HepG2 (cell line): Measurements from ENCODE around the gene ERMARD. TPM values are rescaled to one million over a fixed set of nuclear protein-coding genes. Genes with fewer than 3 reads are reported as not detected.

ENCODE experiments used
- ATAC-seq: fragments of 200-7000 bp; cut with Tn5 transposase; 3 replicates; pipeline ENCODE4 v1.9.1; 2020; ENCODE audit warnings: mild to moderate bottlenecking, moderate library complexity
- BruUV-seq: library from RNA; stranded (reverse); fragments of 400-500 nt; replicated peaks from 2 replicates; lab custom pipeline; 2021; lab: Mats Ljungman, UMichigan
- CTCF ChIA-PET: fragments of 300-600 bp; formaldehyde crosslinking; extraction: SDS; loops from one replicate; lab custom pipeline; 2021; ENCODE audit warnings: low total read pairs, inconsistent platforms, low intra/inter-chr PET ratio; lab: Yijun Ruan, JAX
- POLR2A ChIA-PET: fragments of 350-600 bp; sonication (Branson Sonifier 250); formaldehyde crosslinking; loops from one replicate; lab custom pipeline; 2020; ENCODE audit warnings: antibody characterized with exemption, inconsistent platforms; lab: Yijun Ruan, JAX
- DNase-seq: peaks from one replicate; pipeline ENCODE4 v3.0.0-alpha.2; 2015; ENCODE audit warnings: low spot score
- FAIRE-seq: peaks from 3 replicates; lab custom pipeline; 2011; peaks lifted over from hg19 to GRCh38; lab: Jason Lieb, UNC
- H2AFZ ChIP-seq: one replicate; pipeline ENCODE4 v1.6.1; 2011; ENCODE audit warnings: low read length, inconsistent platforms
- H3K27ac ChIP-seq: fragments of 300-600 bp; 3 replicates; pipeline ENCODE4 v1.8.0; 2011; ENCODE audit warnings: mixed run types, mild to moderate bottlenecking, mixed read lengths, low read length, inconsistent platforms; ENCODE audit not compliant: insufficient read depth; ENCODE audit errors: extremely low read length
- H3K27me3 ChIP-seq, 2 experiments: fragments of 200-600 bp in 1 of 2; 2 replicates in 1 of 2; 3 replicates in 1 of 2; pipeline versions ENCODE4 v1.6.0 to v1.8.0; 2011; ENCODE audit warnings: low read length in 2 of 2, mild to moderate bottlenecking in 2 of 2, moderate library complexity in 2 of 2, inconsistent platforms in 1 of 2; ENCODE audit not compliant: insufficient read depth in 2 of 2, control insufficient read depth in 1 of 2
- H3K36me3 ChIP-seq, 2 experiments: fragments of 200-600 bp in 1 of 2; replicated peaks in 1 of 2; 2 replicates in 1 of 2; 3 replicates in 1 of 2; pipeline versions ENCODE4 v1.5.1 to v1.8.0; 2011; ENCODE audit warnings: low read length in 2 of 2, inconsistent platforms in 1 of 2; ENCODE audit not compliant: insufficient read depth in 2 of 2, control insufficient read depth in 1 of 2
- H3K4me1 ChIP-seq: 2 replicates; pipeline ENCODE4 v1.5.1; 2012; ENCODE audit warnings: low read length, inconsistent platforms; ENCODE audit not compliant: insufficient read depth
- H3K4me2 ChIP-seq: 2 replicates; pipeline ENCODE4 v1.6.0; 2011; ENCODE audit warnings: low read depth, low read length, inconsistent platforms
- H3K4me3 ChIP-seq, 3 experiments: fragments of 200-600 bp in 1 of 3; sonication (generic), shearing (Covaris generic) in 1 of 3; replicated peaks in 1 of 3; 2 replicates each; pipeline ENCODE4 v1.5.1; 2011 to 2016; ENCODE audit warnings: low read length in 3 of 3, inconsistent platforms in 2 of 3, low read depth in 2 of 3, mild to moderate bottlenecking in 2 of 3, control low read depth in 1 of 3, mixed read lengths in 1 of 3; ENCODE audit not compliant: insufficient read depth in 1 of 3
- H3K79me2 ChIP-seq: one replicate; pipeline ENCODE4 v1.6.1; 2011; ENCODE audit warnings: low read length, inconsistent platforms; ENCODE audit not compliant: insufficient read depth
- H3K9ac ChIP-seq: 2 replicates; pipeline ENCODE4 v1.6.0; 2011; ENCODE audit warnings: mild to moderate bottlenecking, low read depth, low read length, inconsistent platforms; ENCODE audit not compliant: insufficient read depth
- H3K9me3 ChIP-seq: 2 replicates; pipeline ENCODE4 v1.5.1; 2012; ENCODE audit warnings: mild to moderate bottlenecking, low read length
- H4K20me1 ChIP-seq: 2 replicates; pipeline ENCODE4 v1.6.0; 2011; ENCODE audit warnings: inconsistent platforms, mild to moderate bottlenecking, low read length, moderate library complexity; ENCODE audit not compliant: insufficient read depth
- ARNT ChIP-seq: fragments of 450-650 bp; IDR thresholded peaks from 2 replicates; pipeline ENCODE4 v1.6.1; 2017
- BHLHE40 ChIP-seq: IDR thresholded peaks from 2 replicates; pipeline ENCODE4 v1.6.1; 2011; ENCODE audit warnings: low read length, improper control_type of control experiment
- CEBPB ChIP-seq: IDR thresholded peaks from 2 replicates; pipeline ENCODE4 v1.6.1; 2011; ENCODE audit warnings: low read depth, low read length, improper control_type of control experiment, borderline replicate concordance
- EP300 ChIP-seq, 3 experiments: sonication (generic) in 1 of 3; formaldehyde crosslinking in 1 of 3; IDR thresholded peaks; 2 replicates each; pipeline versions ENCODE4 v1.5.1 to v1.6.1; 2011 to 2020; ENCODE audit warnings: low read depth in 2 of 3, low read length in 2 of 3, borderline replicate concordance in 1 of 3, improper control_type of control experiment in 1 of 3, mild to moderate bottlenecking in 1 of 3, missing genetic modification reagents in 1 of 3, moderate library complexity in 1 of 3
- FIP1L1 ChIP-seq: fragments of 200-400 bp; formaldehyde crosslinking; IDR thresholded peaks from 2 replicates; pipeline ENCODE4 v1.6.1; 2018; ENCODE audit warnings: low read depth, mild to moderate bottlenecking, low read length, moderate library complexity, borderline replicate concordance; ENCODE audit not compliant: insufficient read depth
- HNF4A ChIP-seq: sonication (generic); formaldehyde crosslinking; IDR thresholded peaks from 2 replicates; pipeline ENCODE4 v1.4.0; 2020; ENCODE audit warnings: missing genetic modification reagents
- LCORL ChIP-seq, 2 experiments: fragments of 450-650 bp in 1 of 2; sonication (generic) in 1 of 2; formaldehyde crosslinking in 1 of 2; IDR thresholded peaks; 2 replicates each; pipeline versions ENCODE4 v1.5.0 to v1.6.1; 2017 to 2020; ENCODE audit warnings: antibody characterized with exemption in 1 of 2, missing genetic modification reagents in 1 of 2
- PPARG ChIP-seq: conservative IDR thresholded peaks from 2 replicates; pipeline ENCODE4 v1.6.1; 2016; ENCODE audit warnings: missing biosample characterization, missing genetic modification reagents
- SAFB2 ChIP-seq: sonication (generic); formaldehyde crosslinking; IDR thresholded peaks from 2 replicates; pipeline ENCODE4 v1.5.1; 2020; ENCODE audit warnings: missing genetic modification reagents, low read depth, mild to moderate bottlenecking, borderline replicate concordance
- SALL2 ChIP-seq: sonication (generic); formaldehyde crosslinking; IDR thresholded peaks from 2 replicates; pipeline ENCODE4 v1.8.1; 2023; ENCODE audit warnings: mild to moderate bottlenecking, missing genetic modification reagents, inconsistent platforms
- ZMYM3 ChIP-seq: sonication (generic); formaldehyde crosslinking; IDR thresholded peaks from 2 replicates; pipeline ENCODE4 v1.5.1; 2020; ENCODE audit warnings: mild to moderate bottlenecking, missing genetic modification reagents
- ZNF17 ChIP-seq: sonication (generic); formaldehyde crosslinking; IDR thresholded peaks from 2 replicates; pipeline ENCODE4 v1.5.0; 2020; ENCODE audit warnings: mild to moderate bottlenecking, missing genetic modification reagents
- ZNF678 ChIP-seq: sonication (generic); formaldehyde crosslinking; IDR thresholded peaks from 2 replicates; pipeline ENCODE4 v1.4.0; 2020; ENCODE audit warnings: mild to moderate bottlenecking, missing genetic modification reagents
- ZSCAN12 ChIP-seq: sonication (generic); formaldehyde crosslinking; IDR thresholded peaks from 2 replicates; pipeline ENCODE4 v1.9.0; 2021; ENCODE audit warnings: mild to moderate bottlenecking, missing genetic modification reagents
- WGBS: methylation state at CpG from one replicate; pipeline ENCODE4 v1.1.6; 2017; ENCODE audit warnings: low lambda C conversion rate; 5-methylcytosine and 5-hydroxymethylcytosine counted together
- in situ Hi-C: cut with HindIII; loops from 2 replicates; pipeline ENCODE4 v1.10.0; 2017; ENCODE audit warnings: low pct_unique_long_range_greater_than_20kb; ENCODE audit not compliant: extremely low pct_ligation_motif_present
- intact Hi-C: fragments of 100-400 bp; cut with micrococcal nuclease; formaldehyde crosslinking; loops from one replicate; pipeline ENCODE4 v1.10.0; 2022; ENCODE audit not compliant: unreplicated experiment
- polyA plus RNA-seq, 8 experiments: library from polyadenylated mRNA; depleted of rRNA in 3 of 8; stranded (reverse) in 7 of 8; unstranded in 1 of 8; fragments of >200 nt; fragmentation: Illumina TruSeq in 4 of 8; extraction: Trizol in 4 of 8; gene quantifications; 2 replicates each; pipeline versions ENCODE4 v1.2.1 to v1.2.3, GENCODE V29; 2011 to 2016; ENCODE audit warnings: low read depth in 4 of 8, missing spikeins in 1 of 8, mixed read lengths in 1 of 8; ENCODE audit not compliant: insufficient read depth in 1 of 8
- total RNA-seq, 5 experiments: library from RNA; depleted of rRNA; stranded (reverse); fragments of >200 nt; fragmentation: Illumina TruSeq; extraction: Trizol; gene quantifications; 2 replicates each; pipeline ENCODE4 v1.2.3, GENCODE V29; 2016; ENCODE audit warnings: low read depth in 1 of 5
- TF ChIP-seq, protein P1 (sequence below): sonication (generic); formaldehyde crosslinking; IDR thresholded peaks from 2 replicates; pipeline ENCODE4 v1.5.0; 2020; ENCODE audit warnings: missing genetic modification reagents, mild to moderate bottlenecking, borderline replicate concordance
- TF ChIP-seq, protein P2 (sequence below), 2 experiments: sonication (generic) in 1 of 2; formaldehyde crosslinking in 1 of 2; IDR thresholded peaks; 2 replicates each; pipeline versions ENCODE4 v1.5.1 to v1.6.1; 2011 to 2020; ENCODE audit warnings: borderline replicate concordance in 1 of 2, low read depth in 1 of 2, low read length in 1 of 2, mild to moderate bottlenecking in 1 of 2, missing genetic modification reagents in 1 of 2, moderate library complexity in 1 of 2

The ERMARD gene
- total and polyA plus RNA-seq, 2 of the 13 experiments (the other 11 are each of a cell fraction or from before 2014, with no cell fraction given): 8.8 to 10.7 TPM

DNA sequence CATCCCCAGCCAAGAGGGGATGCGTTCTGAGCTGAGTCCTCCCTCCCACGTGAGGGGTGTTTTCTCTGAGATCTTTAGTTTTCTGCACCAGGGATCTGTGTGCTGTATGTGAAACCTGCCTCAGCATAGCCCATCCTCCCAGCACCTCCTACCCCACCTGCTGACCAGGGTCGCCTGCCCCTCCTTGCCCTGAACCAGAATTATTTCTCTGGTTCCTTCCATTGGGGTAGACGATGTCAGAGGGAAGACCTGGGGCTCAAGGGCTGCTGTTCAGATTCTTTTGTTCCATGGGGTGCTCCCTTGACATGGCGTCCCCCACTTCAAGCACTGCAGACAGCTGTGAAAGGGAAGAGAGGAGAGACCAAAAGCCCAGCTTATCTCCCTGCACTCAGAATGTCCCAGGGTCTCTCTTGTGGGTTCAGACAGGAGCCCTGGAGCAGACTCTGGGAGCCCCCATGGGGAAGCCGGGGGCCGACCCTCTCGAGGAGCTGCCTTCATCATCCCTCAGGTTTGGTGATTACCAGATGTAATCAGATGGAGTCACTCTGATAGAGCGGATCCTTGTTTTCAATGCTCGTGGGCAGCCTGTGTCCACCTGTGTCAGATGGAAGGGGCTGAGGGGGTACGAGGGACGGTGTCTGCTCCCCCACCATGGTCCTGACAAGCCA, 74.3 kb downstream of the ERMARD start:
- Histone ChIP-seq H3K27me3 (peaks cover 0 to 9% of the 10 kb centered on the region in 2 experiments; a peak in 3 of 5 replicates), H3K9me3 (no peaks in the 10 kb centered on the region)
- POLR2A ChIA-PET: no interaction called here

More for the DNA sequence above, 74.3 kb downstream of the ERMARD start:
- Histone ChIP-seq H2AFZ (no peak overlapping the region), H4K20me1 (no peaks in the 10 kb centered on the region), H3K27ac (no peak overlapping the region), H3K4me1 (no peaks in the 10 kb centered on the region), H3K9ac (no peak overlapping the region), H3K4me2 (no peak overlapping the region), H3K79me2 (no peaks in the 10 kb centered on the region), H3K36me3 (no peaks in the 10 kb centered on the region), H3K4me3 (no peak overlapping the region)
- in situ Hi-C loops (no loop called here), intact Hi-C loops (no loop called here)
- BruUV-seq: no TSS peak
- no peak for FAIRE-seq
- ATAC-seq: no peak
- CTCF ChIA-PET: no interaction called here
- WGBS: 79% methylated on average over 9 of the region's 12 CpGs
- DNase-seq: no peak
- TF ChIP-seq SALL2 (CRISPR knock-in tag): no peak
- no peak for TF ChIP-seq ZSCAN12 (CRISPR knock-in tag)
- no peak for TF ChIP-seq SAFB2
- no peak for TF ChIP-seq EP300 (IDR thresholded peaks at IDR 0.05; ENCODE audit: low read depth in 2 of 2, low read length in 2 of 2)
- no peak for TF ChIP-seq EP300 (CRISPR knock-in tag; IDR thresholded peaks at IDR 0.05; ENCODE audit: borderline replicate concordance)
- TF ChIP-seq ZNF17 (CRISPR knock-in tag): no peak
- TF ChIP-seq PPARG: no peak
- TF ChIP-seq CEBPB: no peak
- TF ChIP-seq HNF4A (CRISPR knock-in tag): no peak
- TF ChIP-seq, protein P1, sequence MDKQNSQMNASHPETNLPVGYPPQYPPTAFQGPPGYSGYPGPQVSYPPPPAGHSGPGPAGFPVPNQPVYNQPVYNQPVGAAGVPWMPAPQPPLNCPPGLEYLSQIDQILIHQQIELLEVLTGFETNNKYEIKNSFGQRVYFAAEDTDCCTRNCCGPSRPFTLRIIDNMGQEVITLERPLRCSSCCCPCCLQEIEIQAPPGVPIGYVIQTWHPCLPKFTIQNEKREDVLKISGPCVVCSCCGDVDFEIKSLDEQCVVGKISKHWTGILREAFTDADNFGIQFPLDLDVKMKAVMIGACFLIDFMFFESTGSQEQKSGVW (CRISPR knock-in tag): no peak
- TF ChIP-seq ARNT: no peak
- TF ChIP-seq BHLHE40: no peak
- no peak for TF ChIP-seq LCORL (IDR thresholded peaks at IDR 0.05)
- no peak for TF ChIP-seq LCORL (CRISPR knock-in tag; IDR thresholded peaks at IDR 0.05)
- TF ChIP-seq FIP1L1: no peak
- TF ChIP-seq, protein P2, sequence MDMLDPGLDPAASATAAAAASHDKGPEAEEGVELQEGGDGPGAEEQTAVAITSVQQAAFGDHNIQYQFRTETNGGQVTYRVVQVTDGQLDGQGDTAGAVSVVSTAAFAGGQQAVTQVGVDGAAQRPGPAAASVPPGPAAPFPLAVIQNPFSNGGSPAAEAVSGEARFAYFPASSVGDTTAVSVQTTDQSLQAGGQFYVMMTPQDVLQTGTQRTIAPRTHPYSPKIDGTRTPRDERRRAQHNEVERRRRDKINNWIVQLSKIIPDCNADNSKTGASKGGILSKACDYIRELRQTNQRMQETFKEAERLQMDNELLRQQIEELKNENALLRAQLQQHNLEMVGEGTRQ (IDR thresholded peaks at IDR 0.05; ENCODE audit: low read depth, low read length): no peak
- TF ChIP-seq, protein P2 (CRISPR knock-in tag; IDR thresholded peaks at IDR 0.05; ENCODE audit: borderline replicate concordance): no peak
- TF ChIP-seq ZMYM3: no peak
- no peak for TF ChIP-seq ZNF678 (CRISPR knock-in tag)
